ENCODE results near the gene ZNF511. TPM values are rescaled to one million over a fixed set of nuclear protein-coding genes. Genes with fewer than 3 reads are reported as not detected.

ZNF511 gene
- total and polyA plus RNA-seq, 9 of the 15 experiments (the other 6 are each of a cell fraction or from before 2014, with no cell fraction given): 0.61 to 69.3 (median 40.1) TPM

- no peak for TF ChIP-seq TFE3 (CRISPR knock-in tag; IDR thresholded peaks at IDR 0.05)
- peak; percentile 35; the same call in 1 of the 2 replicates for TF ChIP-seq ZBTB7A (IDR thresholded peaks at IDR 0.05; ENCODE audit: borderline replicate concordance, control insufficient read depth, low read depth, low read length)
- no peak for TF ChIP-seq NFRKB (IDR thresholded peaks at IDR 0.05; ENCODE audit: low read depth)
- TF ChIP-seq E2F6 (IDR thresholded peaks at IDR 0.05; ENCODE audit: borderline replicate concordance in 1 of 2, extremely low read depth in 1 of 2, insufficient read depth in 1 of 2, insufficient read length in 1 of 2, low read depth in 1 of 2, low read length in 1 of 2, poor library complexity in 1 of 2, severe bottlenecking in 1 of 2): peak in 1 of 2 experiments; percentile 30
- no peak for TF ChIP-seq ZNF436 (CRISPR knock-in tag; IDR thresholded peaks at IDR 0.05)
- TF ChIP-seq RBFOX2 (IDR thresholded peaks at IDR 0.05; ENCODE audit: low read depth, low read length): peak; percentile 34; the same call in 1 of the 2 replicates
- TF ChIP-seq HDAC2 (IDR thresholded peaks at IDR 0.05): no peak
Observed at GRCh38 chr10:133276435-133277201, 32.1 kb upstream of the ZNF511 start, which contains the start of gene ADAM8 (continued).

All from K562 (cell line).